ENCODE measurements around the gene RRP8.

The RRP8 gene

GRCh38 chr11:6609502-6610015, 6.1 kb upstream of the RRP8 start:
- H3K9me2 ChIP-seq (replicated peaks; ENCODE audit: insufficient read depth, low read length) = no peaks in the 10 kb centered on the region
- no peaks in the 10 kb centered on the region for H3K36me3 ChIP-seq (ENCODE audit: low read length)
- H3K4me2 ChIP-seq (ENCODE audit: low read depth, low read length, poor library complexity, severe bottlenecking) = no peak overlapping the region
- H3K79me2 ChIP-seq (ENCODE audit: insufficient read depth, low read length) = peaks cover 22% of the 10 kb centered on the region
- H3K27me3 ChIP-seq (ENCODE audit: low read length) = no peaks in the 10 kb centered on the region
- no peak overlapping the region for H3K9ac ChIP-seq (ENCODE audit: low read length)
- H3K9me3 ChIP-seq (ENCODE audit: insufficient read depth, low read length) = no peaks in the 10 kb centered on the region
- TF ChIP-seq, protein P1, sequence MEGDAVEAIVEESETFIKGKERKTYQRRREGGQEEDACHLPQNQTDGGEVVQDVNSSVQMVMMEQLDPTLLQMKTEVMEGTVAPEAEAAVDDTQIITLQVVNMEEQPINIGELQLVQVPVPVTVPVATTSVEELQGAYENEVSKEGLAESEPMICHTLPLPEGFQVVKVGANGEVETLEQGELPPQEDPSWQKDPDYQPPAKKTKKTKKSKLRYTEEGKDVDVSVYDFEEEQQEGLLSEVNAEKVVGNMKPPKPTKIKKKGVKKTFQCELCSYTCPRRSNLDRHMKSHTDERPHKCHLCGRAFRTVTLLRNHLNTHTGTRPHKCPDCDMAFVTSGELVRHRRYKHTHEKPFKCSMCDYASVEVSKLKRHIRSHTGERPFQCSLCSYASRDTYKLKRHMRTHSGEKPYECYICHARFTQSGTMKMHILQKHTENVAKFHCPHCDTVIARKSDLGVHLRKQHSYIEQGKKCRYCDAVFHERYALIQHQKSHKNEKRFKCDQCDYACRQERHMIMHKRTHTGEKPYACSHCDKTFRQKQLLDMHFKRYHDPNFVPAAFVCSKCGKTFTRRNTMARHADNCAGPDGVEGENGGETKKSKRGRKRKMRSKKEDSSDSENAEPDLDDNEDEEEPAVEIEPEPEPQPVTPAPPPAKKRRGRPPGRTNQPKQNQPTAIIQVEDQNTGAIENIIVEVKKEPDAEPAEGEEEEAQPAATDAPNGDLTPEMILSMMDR (IDR thresholded peaks at IDR 0.05; ENCODE audit: insufficient read depth, low read length, poor library complexity, severe bottlenecking) = no peak
- TF ChIP-seq EZH2phosphoT487 (conservative IDR thresholded peaks at IDR 0.05; ENCODE audit: low read length) = no peak
- H3K4me3 ChIP-seq (ENCODE audit: insufficient read depth, low read length, poor library complexity, severe bottlenecking) = no peak overlapping the region
- H3F3A ChIP-seq (ENCODE audit: insufficient read depth) = peaks cover 21% of the 10 kb centered on the region
- H2AFZ ChIP-seq (ENCODE audit: low read depth, low read length, severe bottlenecking) = no peak overlapping the region
- H4K20me1 ChIP-seq (ENCODE audit: low read depth, low read length) = no peaks in the 10 kb centered on the region
- H3K27ac ChIP-seq (ENCODE audit: low read depth, low read length) = no peak overlapping the region

DNA sequence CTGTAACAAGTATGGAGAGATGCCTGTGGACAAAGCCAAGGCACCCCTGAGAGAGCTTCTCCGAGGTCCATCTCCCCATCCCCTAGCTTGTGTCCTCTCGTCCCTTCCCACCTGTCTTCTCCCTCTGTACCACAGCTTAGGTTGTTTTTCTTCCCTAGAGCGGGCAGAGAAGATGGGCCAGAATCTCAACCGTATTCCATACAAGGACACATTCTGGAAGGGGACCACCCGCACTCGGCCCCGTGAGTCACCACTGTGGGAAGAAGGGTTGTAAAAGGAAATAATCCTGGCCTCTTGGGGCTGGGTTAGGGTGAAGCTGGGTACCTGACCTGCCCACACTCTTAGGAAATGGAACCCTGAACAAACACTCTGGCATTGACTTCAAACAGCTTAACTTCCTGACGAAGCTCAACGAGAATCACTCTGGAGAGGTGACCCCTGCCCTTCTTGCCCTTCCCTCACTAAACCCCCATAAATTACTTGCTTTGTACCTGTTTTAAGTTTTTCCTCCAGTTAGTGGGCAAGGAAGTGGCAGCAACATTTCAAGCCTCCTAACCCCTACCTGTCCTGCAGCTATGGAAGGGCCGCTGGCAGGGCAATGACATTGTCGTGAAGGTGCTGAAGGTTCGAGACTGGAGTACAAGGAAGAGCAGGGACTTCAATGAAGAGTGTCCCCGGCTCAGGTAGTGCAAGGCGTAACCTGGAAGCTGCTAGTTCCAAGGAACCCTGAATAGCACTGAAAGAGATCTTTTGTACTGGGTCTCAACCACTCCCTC, 5.5 kb upstream of the RRP8 start:
- TF ChIP-seq, protein P1 (IDR thresholded peaks at IDR 0.05; ENCODE audit: insufficient read depth, low read length, poor library complexity, severe bottlenecking) = no peak
- TF ChIP-seq EZH2phosphoT487 (conservative IDR thresholded peaks at IDR 0.05; ENCODE audit: low read length) = no peak
- no peak overlapping the region for H2AFZ ChIP-seq (ENCODE audit: low read depth, low read length, severe bottlenecking)
- H3K27me3 ChIP-seq (ENCODE audit: low read length) = no peaks in the 10 kb centered on the region
- no peak overlapping the region for H3K4me3 ChIP-seq (ENCODE audit: insufficient read depth, low read length, poor library complexity, severe bottlenecking)
- no peaks in the 10 kb centered on the region for H4K20me1 ChIP-seq (ENCODE audit: low read depth, low read length)
- no peak overlapping the region for H3K27ac ChIP-seq (ENCODE audit: low read depth, low read length)
- H3F3A ChIP-seq (ENCODE audit: insufficient read depth) = peaks cover 24% of the 10 kb centered on the region
- no peaks in the 10 kb centered on the region for H3K9me3 ChIP-seq (ENCODE audit: insufficient read depth, low read length)
- no peak overlapping the region for H3K9ac ChIP-seq (ENCODE audit: low read length)
- no peaks in the 10 kb centered on the region for H3K9me2 ChIP-seq (replicated peaks; ENCODE audit: insufficient read depth, low read length)
- peaks cover 28% of the 10 kb centered on the region for H3K79me2 ChIP-seq (ENCODE audit: insufficient read depth, low read length)
- H3K4me2 ChIP-seq (ENCODE audit: low read depth, low read length, poor library complexity, severe bottlenecking) = no peak overlapping the region
- H3K36me3 ChIP-seq (ENCODE audit: low read length) = no peaks in the 10 kb centered on the region

DNA sequence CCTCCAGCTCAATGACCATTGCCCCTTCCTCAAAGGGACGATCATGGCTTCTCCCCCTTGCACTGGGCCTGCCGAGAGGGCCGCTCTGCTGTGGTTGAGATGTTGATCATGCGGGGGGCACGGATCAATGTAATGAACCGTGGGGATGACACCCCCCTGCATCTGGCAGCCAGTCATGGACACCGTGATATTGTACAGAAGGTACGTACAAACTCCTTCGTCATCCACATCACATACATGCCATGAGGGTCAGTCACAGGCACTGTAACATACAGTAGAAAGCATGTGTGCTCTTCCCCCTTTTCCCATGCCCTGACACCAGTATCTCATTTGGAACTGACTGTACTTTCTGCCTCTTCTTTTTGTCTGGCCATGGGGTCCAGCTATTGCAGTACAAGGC, 4.6 kb upstream of the RRP8 start:
- H3F3A ChIP-seq (ENCODE audit: insufficient read depth) = peaks cover 18% of the 10 kb centered on the region
- no peak overlapping the region for H3K9ac ChIP-seq (ENCODE audit: low read length)
- peaks cover 36% of the 10 kb centered on the region for H3K79me2 ChIP-seq (ENCODE audit: insufficient read depth, low read length)
- no peaks in the 10 kb centered on the region for H3K36me3 ChIP-seq (ENCODE audit: low read length)
- H4K20me1 ChIP-seq (ENCODE audit: low read depth, low read length) = no peaks in the 10 kb centered on the region
- no peaks in the 10 kb centered on the region for H3K9me3 ChIP-seq (ENCODE audit: insufficient read depth, low read length)
- H3K9me2 ChIP-seq (replicated peaks; ENCODE audit: insufficient read depth, low read length) = no peaks in the 10 kb centered on the region
- no peaks in the 10 kb centered on the region for H3K27me3 ChIP-seq (ENCODE audit: low read length)
- no peak overlapping the region for H3K27ac ChIP-seq (ENCODE audit: low read depth, low read length)
- no peak overlapping the region for H3K4me3 ChIP-seq (ENCODE audit: insufficient read depth, low read length, poor library complexity, severe bottlenecking)
- no peak overlapping the region for H3K4me2 ChIP-seq (ENCODE audit: low read depth, low read length, poor library complexity, severe bottlenecking)
- H2AFZ ChIP-seq (ENCODE audit: low read depth, low read length, severe bottlenecking) = no peak overlapping the region
- TF ChIP-seq, protein P1 (IDR thresholded peaks at IDR 0.05; ENCODE audit: insufficient read depth, low read length, poor library complexity, severe bottlenecking) = no peak
- no peak for TF ChIP-seq EZH2phosphoT487 (conservative IDR thresholded peaks at IDR 0.05; ENCODE audit: low read length)

Measured in SU-DHL-6 (cell line).